ENCODE results near the gene GSTM1.
A peak's percentile ranks its signal among the peaks of the same experiment; 100 is the strongest.

The GSTM1 gene

DNA sequence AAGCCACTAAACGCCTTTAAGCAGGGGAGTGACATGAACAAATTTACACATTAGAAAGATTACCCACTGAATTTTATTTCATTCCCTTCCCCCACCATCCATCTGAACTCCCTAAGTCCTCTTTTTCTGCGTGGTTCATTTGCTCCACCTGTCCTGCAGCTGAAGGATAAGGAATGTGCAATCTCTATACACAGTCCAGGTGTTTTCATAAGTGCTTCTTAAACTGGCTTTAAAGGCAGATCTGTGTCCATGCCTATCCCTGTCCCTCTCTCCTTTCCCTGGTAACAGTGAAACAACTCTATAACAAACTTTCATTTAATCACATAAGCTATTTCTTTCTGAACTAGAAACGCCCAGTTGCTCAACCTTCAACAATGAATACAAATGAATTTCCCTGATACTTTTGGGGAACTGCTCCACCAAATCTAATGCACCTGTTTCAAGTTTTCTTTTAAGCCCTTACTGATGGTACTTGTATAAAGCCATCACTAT is 44.8 kb downstream of the GSTM1 start:
- DNase-seq, result no peak

DNA sequence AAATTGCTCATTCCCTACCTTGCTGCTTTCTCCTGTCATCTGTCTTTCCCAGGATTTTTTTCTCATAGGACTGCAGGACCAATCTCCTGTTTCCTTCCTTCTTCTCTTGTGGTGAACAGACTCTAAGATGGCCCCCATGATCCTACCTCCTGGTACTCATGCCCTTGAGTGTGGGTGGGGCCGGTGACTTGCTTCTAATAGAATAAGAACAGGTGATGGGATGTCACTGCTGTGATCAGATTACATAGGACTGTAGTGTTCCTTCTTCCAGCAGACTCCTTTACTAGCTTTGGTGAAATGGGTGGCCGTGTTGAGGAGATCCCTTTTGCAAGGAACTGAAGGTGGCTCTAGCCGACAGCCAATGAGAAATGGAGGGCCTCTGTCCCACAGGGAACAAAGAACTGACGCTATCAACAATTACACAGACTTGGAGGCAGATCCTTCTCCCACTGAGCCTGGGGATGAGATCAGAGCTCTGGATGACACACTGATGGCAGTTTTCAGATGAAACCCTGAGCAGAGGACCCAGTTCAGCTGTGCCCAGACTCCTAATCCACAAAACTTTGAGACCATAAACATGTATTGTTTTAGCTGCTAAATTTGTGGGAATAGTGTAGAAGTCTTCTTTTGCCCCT is 45.7 kb downstream of the GSTM1 start:
- DNase-seq, result no peak

DNA sequence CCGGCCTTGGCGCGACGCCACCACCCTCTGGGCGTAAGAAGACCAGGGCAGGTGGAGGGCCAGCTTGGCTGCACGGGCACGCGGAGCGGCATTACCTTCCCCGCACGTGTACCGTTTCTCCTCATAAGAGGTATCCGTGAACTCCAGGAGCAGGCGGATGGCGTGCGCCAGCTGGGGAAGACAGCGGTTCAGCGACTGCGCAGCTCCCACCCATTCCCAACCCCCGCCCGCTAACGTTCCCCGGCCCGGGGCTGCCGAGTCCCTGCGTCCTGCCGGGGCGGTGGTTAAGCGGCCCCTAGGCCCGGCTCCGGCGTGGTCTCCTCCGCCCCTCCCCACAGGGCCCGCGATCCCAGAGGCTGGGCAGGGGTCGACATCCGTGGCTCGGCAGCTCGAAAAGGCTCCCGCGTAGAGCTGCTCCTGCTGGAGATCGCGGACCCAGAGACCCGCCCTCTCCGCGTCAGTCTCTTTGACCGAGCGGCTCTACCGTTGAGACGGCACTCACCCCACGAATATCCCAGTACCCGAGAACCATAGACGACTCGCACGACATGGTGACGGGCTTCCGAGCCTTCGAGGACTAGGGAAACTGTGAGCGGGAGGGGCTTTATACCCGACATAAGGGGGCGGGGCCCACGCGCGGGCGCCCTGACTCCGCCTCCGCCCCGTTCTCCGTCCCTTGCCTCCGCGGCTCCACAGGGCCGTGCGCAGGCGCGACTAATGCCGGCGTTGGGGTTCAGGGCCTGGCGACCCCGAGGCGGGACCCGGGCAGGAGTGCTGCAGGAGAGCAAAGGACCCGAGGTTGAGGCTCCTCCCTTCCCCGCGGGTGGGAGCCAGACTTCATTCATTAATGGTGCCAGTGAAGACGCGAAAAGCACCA is 52.4 kb downstream of the GSTM1 start:
- peak; percentile 87 for DNase-seq

DNA sequence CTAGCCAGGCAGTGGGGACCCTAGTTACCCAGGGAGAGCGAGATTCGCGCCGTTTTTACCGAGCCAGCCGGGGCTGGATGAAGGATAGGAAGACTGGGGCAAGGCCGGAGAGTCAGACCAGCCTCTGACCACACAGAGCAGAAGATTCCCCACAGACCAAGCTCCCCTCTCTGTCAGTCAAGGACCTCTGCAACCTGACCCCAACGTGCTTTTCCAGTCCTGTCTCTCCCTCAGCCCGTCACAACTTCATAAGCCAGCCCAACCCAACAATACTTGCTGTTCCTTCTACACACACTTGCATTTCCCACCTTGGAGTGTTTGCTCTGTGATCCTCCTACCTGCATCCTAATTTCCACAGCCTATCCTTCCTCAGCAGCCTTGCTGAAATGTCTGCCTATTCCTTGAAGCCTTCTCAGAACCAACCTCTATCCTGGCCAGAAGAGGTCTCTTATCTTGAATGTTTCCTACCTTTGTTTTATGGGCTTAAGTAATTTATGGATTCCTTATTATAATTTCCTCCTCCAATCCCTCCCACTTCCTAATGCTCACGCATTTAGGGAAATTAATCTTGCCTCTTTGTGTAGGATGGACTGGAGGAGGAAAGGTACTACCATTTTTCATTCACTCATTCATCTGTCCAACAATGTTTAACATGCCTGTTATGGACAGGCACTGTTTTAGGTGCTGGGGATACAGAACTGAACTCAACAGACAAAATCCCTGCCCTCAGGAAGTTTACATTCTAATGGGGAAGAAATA is 53.2 kb downstream of the GSTM1 start, which contains the start of gene GSTM3:
Gene GSTM3 (minus strand): TSS at position 424 of the 759 bp plus-strand sequence. CDS start 751 bp downstream, outside the sequence.
- DNase-seq, result no peak

All from activated CD8-positive, alpha-beta memory T cell treated with anti-CD3 and anti-CD28 coated beads, Interleukin-2, amount 50 U/mL, for 4 hours (primary cell).